ENCODE measurements around the gene OPRD1.

The OPRD1 gene

GRCh38 chr1:28902738-28903137, 90.8 kb downstream of the OPRD1 start:
- in situ Hi-C loops (cut with HindIII; ENCODE audit: low sequenced_read_pairs): no loop called here

DNA sequence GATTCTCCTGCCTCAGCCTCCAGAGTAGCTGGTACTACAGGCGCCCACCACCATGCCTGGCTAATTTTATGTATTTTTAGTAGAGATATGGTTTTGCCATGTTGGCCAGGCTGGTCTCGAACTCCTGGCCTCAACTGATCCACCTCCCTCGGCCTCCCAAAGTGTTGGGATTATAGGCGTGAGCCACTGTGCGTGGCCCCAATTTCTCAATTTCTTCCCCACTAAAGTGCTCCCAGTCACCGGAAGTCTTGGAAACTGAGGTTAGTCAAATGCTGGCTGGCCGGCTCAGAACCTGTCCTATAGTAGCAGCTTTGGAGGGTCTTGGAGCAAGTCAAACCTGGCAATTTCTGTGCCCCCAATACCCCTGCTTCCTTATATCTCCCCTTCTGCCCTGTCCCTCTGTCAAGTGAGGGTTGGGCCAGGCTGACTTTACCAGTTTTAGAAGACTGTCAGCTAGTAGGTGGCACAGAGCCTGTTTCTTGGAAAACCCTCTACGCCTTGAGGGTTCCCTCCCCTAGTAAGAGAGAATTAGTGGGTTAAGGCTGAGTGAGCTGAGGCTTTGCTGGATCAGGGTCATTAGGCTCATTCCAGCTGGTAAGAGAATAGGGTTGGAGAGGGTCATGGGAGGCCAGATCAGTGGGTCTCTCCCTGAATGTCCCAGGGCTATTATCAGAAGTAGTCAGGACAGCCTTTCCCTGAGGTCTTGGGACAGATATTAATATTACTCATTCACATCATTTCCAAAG, 94.1 kb downstream of the OPRD1 start:
- in situ Hi-C loops (cut with HindIII; ENCODE audit: low sequenced_read_pairs): no loop called here

GRCh38 chr1:28909198-28909597, 97.2 kb downstream of the OPRD1 start:
- in situ Hi-C loops (cut with HindIII; ENCODE audit: low sequenced_read_pairs): no loop called here

GRCh38 chr1:28910379-28911115, 98.6 kb downstream of the OPRD1 start:
- in situ Hi-C loops (cut with HindIII; ENCODE audit: low sequenced_read_pairs): no loop called here

- in situ Hi-C loops (cut with HindIII; ENCODE audit: low sequenced_read_pairs): no loop called here
Observed at GRCh38 chr1:28913786-28914227, 101.8 kb downstream of the OPRD1 start.

GRCh38 chr1:28914228-28915030, 102.5 kb downstream of the OPRD1 start, which contains the start of gene EPB41:
EPB41 (plus strand) TSS chr1:28914569; CDS start chr1:28987438, 72,869 bp downstream.
- in situ Hi-C loops (cut with HindIII; ENCODE audit: low sequenced_read_pairs): no loop called here

GRCh38 chr1:28915031-28915895, 103.3 kb downstream of the OPRD1 start:
- in situ Hi-C loops (cut with HindIII; ENCODE audit: low sequenced_read_pairs): no loop called here

- in situ Hi-C loops (cut with HindIII; ENCODE audit: low sequenced_read_pairs): no loop called here
Observed at GRCh38 chr1:28917757-28918118, 105.8 kb downstream of the OPRD1 start.
